ENCODE results near the gene FGF19.

DNA sequence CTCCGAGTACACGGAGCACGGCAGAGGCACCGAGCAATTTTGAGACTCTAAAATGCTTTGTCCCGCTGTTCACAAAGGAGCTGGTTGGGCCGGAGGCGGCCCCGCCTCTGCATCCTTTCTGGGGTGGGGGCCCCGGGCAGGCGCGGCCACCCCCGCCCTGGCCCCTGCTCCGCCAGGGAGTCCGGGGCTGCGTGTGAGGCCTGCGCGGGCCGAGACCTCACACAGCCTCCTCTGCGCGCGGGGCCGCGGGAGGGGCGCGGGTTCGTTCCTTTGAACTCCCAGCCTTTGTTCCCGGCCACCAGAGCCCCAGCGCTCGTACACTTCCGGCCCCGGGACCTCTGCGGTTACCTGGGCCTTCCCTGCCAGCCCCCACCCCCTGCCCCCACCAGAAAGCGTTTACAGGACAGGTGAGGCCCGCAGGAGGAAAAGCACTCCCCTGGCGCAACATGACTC lies 1.6 kb downstream of the FGF19 start:
- TF ChIP-seq, protein P1, sequence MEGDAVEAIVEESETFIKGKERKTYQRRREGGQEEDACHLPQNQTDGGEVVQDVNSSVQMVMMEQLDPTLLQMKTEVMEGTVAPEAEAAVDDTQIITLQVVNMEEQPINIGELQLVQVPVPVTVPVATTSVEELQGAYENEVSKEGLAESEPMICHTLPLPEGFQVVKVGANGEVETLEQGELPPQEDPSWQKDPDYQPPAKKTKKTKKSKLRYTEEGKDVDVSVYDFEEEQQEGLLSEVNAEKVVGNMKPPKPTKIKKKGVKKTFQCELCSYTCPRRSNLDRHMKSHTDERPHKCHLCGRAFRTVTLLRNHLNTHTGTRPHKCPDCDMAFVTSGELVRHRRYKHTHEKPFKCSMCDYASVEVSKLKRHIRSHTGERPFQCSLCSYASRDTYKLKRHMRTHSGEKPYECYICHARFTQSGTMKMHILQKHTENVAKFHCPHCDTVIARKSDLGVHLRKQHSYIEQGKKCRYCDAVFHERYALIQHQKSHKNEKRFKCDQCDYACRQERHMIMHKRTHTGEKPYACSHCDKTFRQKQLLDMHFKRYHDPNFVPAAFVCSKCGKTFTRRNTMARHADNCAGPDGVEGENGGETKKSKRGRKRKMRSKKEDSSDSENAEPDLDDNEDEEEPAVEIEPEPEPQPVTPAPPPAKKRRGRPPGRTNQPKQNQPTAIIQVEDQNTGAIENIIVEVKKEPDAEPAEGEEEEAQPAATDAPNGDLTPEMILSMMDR (IDR thresholded peaks at IDR 0.05): no peak
- no peak for TF ChIP-seq ZFX (IDR thresholded peaks at IDR 0.05; ENCODE audit: borderline replicate concordance)

Measured in 22Rv1 (cell line).